PC-3 (cell line): ENCODE data around the gene TMEM184B. TPM values are rescaled to one million over a fixed set of nuclear protein-coding genes. Genes with fewer than 3 reads are reported as not detected.

Experiments used
- ATAC-seq: fragments of 200-7000 bp; cut with Tn5 transposase; 2 replicates; pipeline ENCODE4 v1.9.1; 2020; ENCODE audit warnings: mild to moderate bottlenecking, moderate library complexity
- BruUV-seq: library from RNA; stranded (reverse); fragments of 400-500 nt; replicated peaks from 2 replicates; lab custom pipeline; 2021; lab: Mats Ljungman, UMichigan
- CTCF ChIA-PET: fragments of 300-600 bp; sonication (Branson Sonifier 250); formaldehyde crosslinking; loops from one replicate; lab custom pipeline; 2022; ENCODE audit warnings: antibody characterized with exemption; lab: Charles Lee
- POLR2A ChIA-PET: fragments of 300-600 bp; sonication (Branson Sonifier 250); formaldehyde crosslinking; loops from one replicate; lab custom pipeline; 2022; ENCODE audit warnings: antibody characterized with exemption; ENCODE audit not compliant: unreplicated experiment; lab: Charles Lee
- DNase-seq: peaks from one replicate; pipeline ENCODE4 v3.0.0-alpha.2; 2015
- H2AFZ ChIP-seq: fragments of 300-600 bp; sonication (generic); 2 replicates; pipeline ENCODE4 v1.6.0; 2016; ENCODE audit warnings: antibody characterized with exemption, low read length
- H3F3A ChIP-seq: fragments of 300-600 bp; sonication (generic); one replicate; pipeline ENCODE4 v1.6.0; 2017; ENCODE audit warnings: antibody characterized with exemption, low read length, control low read depth, mild to moderate bottlenecking; ENCODE audit not compliant: unreplicated experiment
- H3K27ac ChIP-seq: fragments of 300-600 bp; sonication (generic); 2 replicates; pipeline ENCODE4 v1.5.1; 2016; ENCODE audit warnings: mild to moderate bottlenecking, low read length
- H3K27me3 ChIP-seq: fragments of 300-600 bp; sonication (generic); 2 replicates; pipeline ENCODE4 v1.6.1; 2016; ENCODE audit warnings: low read length, mixed read lengths
- H3K36me3 ChIP-seq: fragments of 300-600 bp; sonication (generic); 2 replicates; pipeline ENCODE4 v1.6.1; 2016; ENCODE audit warnings: low read depth, mixed run types, low read length, mixed read lengths
- H3K4me1 ChIP-seq: fragments of 300-600 bp; sonication (generic); 2 replicates; pipeline ENCODE4 v1.5.1; 2016; ENCODE audit warnings: low read length; ENCODE audit not compliant: insufficient read depth
- H3K4me2 ChIP-seq: fragments of 300-600 bp; sonication (generic); 2 replicates; pipeline ENCODE4 v1.6.0; 2016; ENCODE audit warnings: low read length
- H3K4me3 ChIP-seq: fragments of 300-600 bp; sonication (generic); 2 replicates; pipeline ENCODE4 v1.5.1; 2016; ENCODE audit warnings: mild to moderate bottlenecking, low read length, mixed read lengths
- H3K79me2 ChIP-seq: fragments of 300-600 bp; sonication (generic); 2 replicates; pipeline ENCODE4 v1.6.1; 2017; ENCODE audit warnings: low read length, mixed read lengths
- H3K9ac ChIP-seq: fragments of 300-600 bp; sonication (generic); 2 replicates; pipeline ENCODE4 v1.6.0; 2016; ENCODE audit warnings: mild to moderate bottlenecking, low read length
- H3K9me2 ChIP-seq: fragments of 300-600 bp; sonication (generic); replicated peaks from 2 replicates; pipeline ENCODE4 v1.6.1; 2016; ENCODE audit warnings: mixed run types, low read length, mixed read lengths
- H3K9me3 ChIP-seq: fragments of 300-600 bp; sonication (generic); 2 replicates; pipeline ENCODE4 v1.6.1; 2016; ENCODE audit warnings: low read length, mixed read lengths
- H4K20me1 ChIP-seq: fragments of 300-600 bp; sonication (generic); 2 replicates; pipeline ENCODE4 v1.6.1; 2016; ENCODE audit warnings: low read length, mixed read lengths
- EZH2 ChIP-seq: fragments of 300-600 bp; sonication (generic); IDR thresholded peaks from one replicate; pipeline ENCODE4 v1.6.1; 2017; ENCODE audit warnings: antibody characterized with exemption, mild to moderate bottlenecking, low read length; ENCODE audit not compliant: unreplicated experiment
- EZH2phosphoT487 ChIP-seq: fragments of 300-600 bp; sonication (generic); IDR thresholded peaks from 2 replicates; pipeline ENCODE4 v1.6.1; 2018; ENCODE audit warnings: mild to moderate bottlenecking, antibody characterized with exemption, low read length, borderline replicate concordance
- intact Hi-C: fragments of 100-400 bp; cut with micrococcal nuclease; formaldehyde crosslinking; loops from 2 replicates; pipeline ENCODE4 v1.9.0; 2023
- total RNA-seq: library from RNA; depleted of rRNA; stranded (reverse); fragments of >200 nt; gene quantifications from 2 replicates; pipeline ENCODE4 v1.2.3, GENCODE V29; 2014
- TF ChIP-seq, protein P1 (sequence below): fragments of 300-600 bp; sonication (generic); conservative IDR thresholded peaks from 2 replicates; pipeline ENCODE4 v1.5.1; 2017; ENCODE audit warnings: antibody characterized with exemption, low read depth, mild to moderate bottlenecking, low read length

The TMEM184B gene
- total RNA-seq, 1 experiment from 2014 or later: 37.5 TPM

DNA sequence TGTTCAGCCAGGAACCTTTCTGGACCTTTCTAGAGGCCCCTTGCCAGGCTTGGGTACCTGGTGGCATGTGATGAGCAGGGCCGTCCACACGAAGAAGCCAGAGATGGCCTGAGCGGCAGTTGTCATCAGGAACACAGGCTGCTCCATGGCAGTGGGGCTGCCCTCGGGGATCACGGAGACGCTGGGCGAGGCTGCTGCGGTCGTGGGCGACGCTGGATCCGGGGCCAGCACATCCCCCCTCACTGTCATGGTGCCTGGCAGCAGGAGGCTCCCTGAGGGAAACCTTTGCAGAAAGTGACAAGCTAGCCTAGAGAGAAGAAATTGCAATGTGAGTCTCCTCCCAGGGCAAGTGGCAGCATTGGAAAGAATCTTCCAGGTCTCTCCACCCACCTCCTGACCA lies 25.1 kb downstream of the TMEM184B start:
- H4K20me1 ChIP-seq: no peaks in the 10 kb centered on the region

DNA sequence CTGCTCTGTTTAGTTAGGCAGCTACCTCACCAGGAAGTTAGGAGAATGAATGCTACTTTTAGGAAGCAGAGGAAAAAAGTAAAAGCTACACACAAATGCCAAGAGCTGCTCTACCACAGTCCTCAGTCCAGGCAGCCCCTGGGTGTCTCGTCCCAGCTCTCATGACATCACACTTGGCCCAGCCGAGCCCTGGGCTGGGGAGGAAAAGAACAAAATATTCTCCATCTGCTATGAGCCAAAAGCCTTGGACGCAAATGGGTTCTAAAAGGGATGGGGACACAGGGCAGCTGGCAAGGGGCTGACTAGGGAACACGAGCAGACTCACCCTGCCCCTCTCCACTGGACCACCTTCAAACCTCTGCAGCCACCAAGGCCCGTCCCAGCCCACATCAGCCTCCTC lies 26.1 kb downstream of the TMEM184B start:
- Histone ChIP-seq H3K4me1 (no peaks in the 10 kb centered on the region), H3K4me2 (no peak overlapping the region), H3F3A (no peaks in the 10 kb centered on the region), H3K27me3 (no peaks in the 10 kb centered on the region), H2AFZ (no peak overlapping the region), H3K9me3 (no peaks in the 10 kb centered on the region), H3K79me2 (peaks cover 34% of the 10 kb centered on the region), H3K9me2 (no peaks in the 10 kb centered on the region), H4K20me1 (no peaks in the 10 kb centered on the region), H3K27ac (no peak overlapping the region), H3K9ac (no peak overlapping the region), H3K4me3 (no peak overlapping the region), H3K36me3 (no peaks in the 10 kb centered on the region)
- intact Hi-C loops: no loop called here
- ChIA-PET POLR2A (no interaction called here), CTCF (no interaction called here)
- no TSS peak for BruUV-seq
- no peak for DNase-seq
- ATAC-seq: no peak
- no peak for TF ChIP-seq EZH2
- TF ChIP-seq EZH2phosphoT487: no peak
- TF ChIP-seq, protein P1, sequence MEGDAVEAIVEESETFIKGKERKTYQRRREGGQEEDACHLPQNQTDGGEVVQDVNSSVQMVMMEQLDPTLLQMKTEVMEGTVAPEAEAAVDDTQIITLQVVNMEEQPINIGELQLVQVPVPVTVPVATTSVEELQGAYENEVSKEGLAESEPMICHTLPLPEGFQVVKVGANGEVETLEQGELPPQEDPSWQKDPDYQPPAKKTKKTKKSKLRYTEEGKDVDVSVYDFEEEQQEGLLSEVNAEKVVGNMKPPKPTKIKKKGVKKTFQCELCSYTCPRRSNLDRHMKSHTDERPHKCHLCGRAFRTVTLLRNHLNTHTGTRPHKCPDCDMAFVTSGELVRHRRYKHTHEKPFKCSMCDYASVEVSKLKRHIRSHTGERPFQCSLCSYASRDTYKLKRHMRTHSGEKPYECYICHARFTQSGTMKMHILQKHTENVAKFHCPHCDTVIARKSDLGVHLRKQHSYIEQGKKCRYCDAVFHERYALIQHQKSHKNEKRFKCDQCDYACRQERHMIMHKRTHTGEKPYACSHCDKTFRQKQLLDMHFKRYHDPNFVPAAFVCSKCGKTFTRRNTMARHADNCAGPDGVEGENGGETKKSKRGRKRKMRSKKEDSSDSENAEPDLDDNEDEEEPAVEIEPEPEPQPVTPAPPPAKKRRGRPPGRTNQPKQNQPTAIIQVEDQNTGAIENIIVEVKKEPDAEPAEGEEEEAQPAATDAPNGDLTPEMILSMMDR: no peak

More for the DNA sequence above, 25.1 kb downstream of the TMEM184B start:
- Histone ChIP-seq H3K79me2 (peaks cover 42% of the 10 kb centered on the region), H3K27me3 (no peaks in the 10 kb centered on the region), H3K9me3 (no peaks in the 10 kb centered on the region), H2AFZ (no peak overlapping the region), H3K4me2 (no peak overlapping the region), H3K4me3 (no peak overlapping the region), H3K27ac (no peak overlapping the region), H3K36me3 (no peaks in the 10 kb centered on the region), H3K9ac (no peak overlapping the region), H3K9me2 (no peaks in the 10 kb centered on the region), H3F3A (no peaks in the 10 kb centered on the region), H3K4me1 (no peaks in the 10 kb centered on the region)
- BruUV-seq: no TSS peak
- no peak for DNase-seq
- CTCF ChIA-PET: no interaction called here
- POLR2A ChIA-PET: no interaction called here
- TF ChIP-seq, protein P1: no peak
- TF ChIP-seq EZH2 (no peak), EZH2phosphoT487 (no peak)
- intact Hi-C loops: no loop called here
- no peak for ATAC-seq

DNA sequence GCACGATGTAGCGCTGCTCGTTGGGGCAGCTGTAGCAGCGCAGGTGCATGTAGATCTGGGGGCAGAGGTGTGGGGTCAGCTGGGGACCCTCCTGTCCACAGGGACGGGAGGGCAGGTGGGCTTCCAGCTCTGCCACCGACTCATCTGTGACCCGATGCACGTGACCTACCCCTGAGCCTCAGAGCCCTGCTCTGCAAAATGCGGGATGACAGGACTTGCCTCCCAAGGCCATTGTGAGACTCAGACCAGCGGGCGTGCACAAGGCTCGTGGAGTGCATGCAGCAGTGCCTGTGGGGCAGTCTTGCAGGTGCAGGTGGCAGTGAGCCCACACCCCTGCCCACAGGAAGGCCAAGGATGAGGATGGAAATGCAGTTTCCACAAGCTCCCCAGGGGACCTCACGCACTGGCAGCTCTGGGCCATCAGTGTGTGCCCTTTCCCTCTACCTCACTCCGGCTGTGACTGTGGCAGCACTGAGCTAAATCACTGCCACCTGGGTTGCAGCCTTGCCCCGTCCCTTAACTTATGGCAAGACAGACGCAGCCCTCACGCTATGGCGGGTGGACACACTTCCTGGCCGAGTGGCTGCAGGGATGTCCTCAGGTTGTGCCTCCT lies 26.7 kb downstream of the TMEM184B start:
- Histone ChIP-seq H2AFZ (no peak overlapping the region), H3K27ac (no peak overlapping the region), H3K9me2 (no peaks in the 10 kb centered on the region), H3K4me2 (no peak overlapping the region), H3K4me3 (no peak overlapping the region), H3K36me3 (no peaks in the 10 kb centered on the region), H3K79me2 (peaks cover 29% of the 10 kb centered on the region; the same call in 1 of the 2 replicates), H3K9me3 (no peaks in the 10 kb centered on the region), H3K27me3 (no peaks in the 10 kb centered on the region), H4K20me1 (no peaks in the 10 kb centered on the region), H3K9ac (no peak overlapping the region), H3F3A (no peaks in the 10 kb centered on the region), H3K4me1 (peaks cover 4% of the 10 kb centered on the region)
- CTCF ChIA-PET: no interaction called here
- POLR2A ChIA-PET: no interaction called here
- TF ChIP-seq, protein P1: no peak
- TF ChIP-seq EZH2 (no peak), EZH2phosphoT487 (no peak)
- no TSS peak for BruUV-seq
- ATAC-seq (no peak), DNase-seq (no peak)
- intact Hi-C loops: no loop called here
